Measurements from ENCODE around the gene THAP8. TPM values are rescaled to one million over a fixed set of nuclear protein-coding genes. Genes with fewer than 3 reads are reported as not detected.

The THAP8 gene
- total and polyA plus RNA-seq, 2 of the 4 experiments (the other 2 are of a cell fraction) = 1.8 to 5.9 TPM

GRCh38 chr19:36093146-36093662 is 39.1 kb upstream of the THAP8 start:
- dilution Hi-C loops (cut with HindIII; ENCODE audit: low sequenced_read_pairs, unreplicated experiment) = no loop called here
- H4K20me1 ChIP-seq (ENCODE audit: insufficient read depth, low read length) = no peaks in the 10 kb centered on the region
- no peak overlapping the region for H3K23ac ChIP-seq (ENCODE audit: low read depth, low read length)
- no peak overlapping the region for H3K27ac ChIP-seq (ENCODE audit: insufficient read depth, low read length)
- no peak overlapping the region for H2BK5ac ChIP-seq (ENCODE audit: low read depth, low read length, poor library complexity, severe bottlenecking)
- no peak overlapping the region for H2BK120ac ChIP-seq (ENCODE audit: low read depth, low read length)
- H3K36me3 ChIP-seq (ENCODE audit: control insufficient read depth, insufficient read depth, low read length) = peaks cover 16% of the 10 kb centered on the region
- H2BK20ac ChIP-seq (ENCODE audit: low read depth, low read length) = no peak overlapping the region
- ChIA-PET CTCF (no interaction called here), POLR2A (ENCODE audit: unreplicated experiment) (no interaction called here)
- H3K14ac ChIP-seq (replicated peaks; ENCODE audit: low read depth, low read length) = no peak overlapping the region
- no peak overlapping the region for H2BK15ac ChIP-seq (ENCODE audit: low read depth, low read length)
- no CpG with 5 or more reads among the region's 5 CpGs for WGBS, 2 experiments (ENCODE audit: extremely low coverage in 2 of 2, insufficient read length in 1 of 2)
- no peak for TF ChIP-seq MXI1 (IDR thresholded peaks at IDR 0.05; ENCODE audit: borderline replicate concordance, low read depth, low read length)
- no peak for TF ChIP-seq POLR2A (IDR thresholded peaks at IDR 0.05; ENCODE audit: low read depth, low read length)
- no peak for TF ChIP-seq RFX5 (IDR thresholded peaks at IDR 0.05; ENCODE audit: low read depth, low read length)
- no peak for TF ChIP-seq FOS (IDR thresholded peaks at IDR 0.05; ENCODE audit: low read depth, low read length)
- no peak for TF ChIP-seq CTCF (conservative IDR thresholded peaks at IDR 0.05; ENCODE audit: low read depth, low read length)
- no peak for TF ChIP-seq RCOR1 (IDR thresholded peaks at IDR 0.05; ENCODE audit: insufficient replicate concordance, low read length)
- no peak for TF ChIP-seq MAZ (IDR thresholded peaks at IDR 0.05; ENCODE audit: borderline replicate concordance, low read depth, low read length)
- no peak for TF ChIP-seq MAFK (IDR thresholded peaks at IDR 0.05; ENCODE audit: low read depth, low read length)
- no peak for TF ChIP-seq RAD21 (IDR thresholded peaks at IDR 0.05; ENCODE audit: low read length)
- no peaks in the 10 kb centered on the region for H3K27me3 ChIP-seq (ENCODE audit: control insufficient read depth, insufficient read depth, low read length)
- no peaks in the 10 kb centered on the region for H3K9me3 ChIP-seq (ENCODE audit: control insufficient read depth, insufficient read depth, low read length)
- no peak overlapping the region for H4K8ac ChIP-seq (ENCODE audit: low read depth in 2 of 2, low read length in 2 of 2)
- no peak overlapping the region for H4K91ac ChIP-seq (ENCODE audit: insufficient read depth, low read depth, low read length)
- H3K56ac ChIP-seq (ENCODE audit: extremely low read depth, insufficient read depth, low read length) = no peak overlapping the region
- 0 out of 2 replicates have a peak, but pooled peaks cover 6% of the 10 kb centered on the region for H3K9me1 ChIP-seq (ENCODE audit: insufficient read depth, low read length)
- H3K9ac ChIP-seq (ENCODE audit: low read depth, low read length) = no peak overlapping the region
- BruUV-seq (replicated peaks) = no TSS peak
- H3K4me3 ChIP-seq (ENCODE audit: insufficient read depth, low read depth, low read length) = no peak overlapping the region
- intact Hi-C loops (cut with micrococcal nuclease) = no loop called here
- no peak overlapping the region for H2AK9ac ChIP-seq (replicated peaks; ENCODE audit: low read depth, low read length, poor library complexity)
- H2AK5ac ChIP-seq (ENCODE audit: low read depth, low read length) = no peak overlapping the region
- DNase-seq (no peak), ATAC-seq (ENCODE audit: low read depth) (no peak)
- no peak overlapping the region for H2AFZ ChIP-seq (replicated peaks; ENCODE audit: low read length, poor library complexity)
- H3K18ac ChIP-seq (ENCODE audit: low read depth, low read length) = no peak overlapping the region
- in situ Hi-C loops (cut with MboI; ENCODE audit: low sequenced_read_pairs) = no loop called here
- no peak overlapping the region for H4K5ac ChIP-seq (ENCODE audit: low read depth, low read length)
- no peak overlapping the region for H3K4me2 ChIP-seq (ENCODE audit: low read depth, low read length)
- H3K79me1 ChIP-seq (ENCODE audit: low read depth in 1 of 2, low read length in 2 of 2) = no peaks in the 10 kb centered on the region
- H3K4ac ChIP-seq (ENCODE audit: low read depth, low read length) = no peak overlapping the region
- no peaks in the 10 kb centered on the region for H3K4me1 ChIP-seq (ENCODE audit: control insufficient read depth, insufficient read depth, low read length)
